Cardiac muscle cell (in vitro differentiated cells and primary cell): ENCODE results near the gene MSL2. TPM values are rescaled to one million over a fixed set of nuclear protein-coding genes. Genes with fewer than 3 reads are reported as not detected.
A peak's percentile ranks its signal among the peaks of the same experiment; 100 is the strongest.

ENCODE experiments used
- DNase-seq, 2 donors: peaks; one replicate each; pipeline versions ENCODE4 v3.0.0 to v3.0.0-alpha.2; 2010 to 2017; ENCODE audit warnings: low read depth in 1 of 2, low spot score in 1 of 2
- H3K27ac ChIP-seq: fragments of 200-600 bp; sonication (generic); 2 replicates; pipeline ENCODE4 v1.5.1; 2016
- H3K27me3 ChIP-seq: fragments of 200-600 bp; sonication (generic); 2 replicates; pipeline ENCODE4 v1.6.0; 2016; ENCODE audit warnings: control low read depth
- H3K36me3 ChIP-seq: fragments of 200-600 bp; sonication (generic); 2 replicates; pipeline ENCODE4 v1.5.1; 2016; ENCODE audit warnings: control low read depth
- H3K4me1 ChIP-seq: fragments of 200-600 bp; sonication (generic); 2 replicates; pipeline ENCODE4 v1.8.1; 2017; ENCODE audit warnings: low read depth, mild to moderate bottlenecking, mixed run types
- H3K4me3 ChIP-seq: fragments of 200-600 bp; sonication (generic); 2 replicates; pipeline ENCODE4 v1.5.1; 2016; ENCODE audit warnings: mild to moderate bottlenecking
- H3K9me3 ChIP-seq: fragments of 200-600 bp; sonication (generic); 2 replicates; pipeline ENCODE4 v1.5.1; 2017; ENCODE audit warnings: low read depth, mild to moderate bottlenecking, control low read depth
- polyA plus RNA-seq: library from polyadenylated mRNA; unstranded; fragments of >200 nt; fragmentation: Nextera tagmentation; extraction: Ambion mirVana; gene quantifications from 2 replicates; pipeline ENCODE4 v1.2.1, GENCODE V29; 2016
- total RNA-seq: library from RNA; depleted of rRNA; stranded (reverse); fragments of >200 nt; gene quantifications from 2 replicates; pipeline ENCODE4 v1.2.3, GENCODE V29; 2016
- TF ChIP-seq, protein P1 (sequence below): IDR thresholded peaks from 2 replicates; pipeline ENCODE4 v1.5.1; 2012; ENCODE audit warnings: low read depth, mild to moderate bottlenecking, low read length

The MSL2 gene
- total and polyA plus RNA-seq, 2 experiments from 2014 or later, result 5.3 to 16.4 TPM

DNA sequence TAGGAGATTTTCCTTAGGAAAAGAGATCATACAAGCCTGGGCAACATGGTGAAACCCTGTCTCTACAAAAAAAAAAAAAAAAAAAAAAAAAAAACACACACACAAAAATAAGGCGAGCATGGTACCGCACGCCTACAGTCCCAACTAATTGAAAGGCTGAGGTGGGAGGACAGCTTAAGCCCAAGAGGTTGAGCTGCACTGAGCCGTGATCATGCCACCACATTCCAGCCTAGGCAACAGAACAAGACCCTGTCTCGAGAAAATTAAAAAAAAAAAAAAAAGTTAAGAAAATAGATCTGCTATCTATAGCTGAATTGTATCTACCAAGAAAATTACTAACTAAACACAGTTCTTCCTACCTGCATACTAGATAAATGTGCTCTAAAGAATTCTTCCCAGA, 7.1 kb downstream of the MSL2 start:
- Histone ChIP-seq H3K4me3 (no peak overlapping the region), H3K9me3 (no peaks in the 10 kb centered on the region), H3K4me1 (peaks cover 8% of the 10 kb centered on the region), H3K27me3 (no peaks in the 10 kb centered on the region), H3K27ac (no peak overlapping the region), H3K36me3 (no peaks in the 10 kb centered on the region)
- DNase-seq, result no peak
- TF ChIP-seq, protein P1, sequence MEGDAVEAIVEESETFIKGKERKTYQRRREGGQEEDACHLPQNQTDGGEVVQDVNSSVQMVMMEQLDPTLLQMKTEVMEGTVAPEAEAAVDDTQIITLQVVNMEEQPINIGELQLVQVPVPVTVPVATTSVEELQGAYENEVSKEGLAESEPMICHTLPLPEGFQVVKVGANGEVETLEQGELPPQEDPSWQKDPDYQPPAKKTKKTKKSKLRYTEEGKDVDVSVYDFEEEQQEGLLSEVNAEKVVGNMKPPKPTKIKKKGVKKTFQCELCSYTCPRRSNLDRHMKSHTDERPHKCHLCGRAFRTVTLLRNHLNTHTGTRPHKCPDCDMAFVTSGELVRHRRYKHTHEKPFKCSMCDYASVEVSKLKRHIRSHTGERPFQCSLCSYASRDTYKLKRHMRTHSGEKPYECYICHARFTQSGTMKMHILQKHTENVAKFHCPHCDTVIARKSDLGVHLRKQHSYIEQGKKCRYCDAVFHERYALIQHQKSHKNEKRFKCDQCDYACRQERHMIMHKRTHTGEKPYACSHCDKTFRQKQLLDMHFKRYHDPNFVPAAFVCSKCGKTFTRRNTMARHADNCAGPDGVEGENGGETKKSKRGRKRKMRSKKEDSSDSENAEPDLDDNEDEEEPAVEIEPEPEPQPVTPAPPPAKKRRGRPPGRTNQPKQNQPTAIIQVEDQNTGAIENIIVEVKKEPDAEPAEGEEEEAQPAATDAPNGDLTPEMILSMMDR, result no peak

DNA sequence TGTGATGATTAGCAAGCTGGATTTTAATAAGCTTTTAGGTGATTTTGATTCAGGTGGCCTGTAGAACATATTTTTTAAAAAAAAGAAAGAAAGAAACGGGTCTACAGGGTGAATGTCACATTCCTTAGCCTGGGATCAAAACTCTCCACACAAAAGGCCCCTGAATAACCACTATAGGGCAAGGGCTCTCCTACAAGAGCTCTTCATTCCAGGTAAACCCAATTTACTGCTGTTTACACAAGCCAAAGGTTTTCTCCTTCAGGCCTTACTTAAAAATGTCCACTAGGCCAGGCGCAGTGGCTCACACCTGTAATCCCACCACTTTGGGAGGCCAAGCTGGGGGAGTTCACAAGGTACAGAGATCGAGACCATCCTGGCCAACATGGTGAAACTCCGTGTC, 8.3 kb downstream of the MSL2 start:
- no peak for DNase-seq
- no peaks in the 10 kb centered on the region for H3K27me3 ChIP-seq
- no peak overlapping the region for H3K4me3 ChIP-seq
- H3K27ac ChIP-seq, result no peak overlapping the region
- TF ChIP-seq, protein P1, result no peak
- no peaks in the 10 kb centered on the region for H3K9me3 ChIP-seq
- peaks cover 7% of the 10 kb centered on the region for H3K4me1 ChIP-seq
- no peaks in the 10 kb centered on the region for H3K36me3 ChIP-seq

DNA sequence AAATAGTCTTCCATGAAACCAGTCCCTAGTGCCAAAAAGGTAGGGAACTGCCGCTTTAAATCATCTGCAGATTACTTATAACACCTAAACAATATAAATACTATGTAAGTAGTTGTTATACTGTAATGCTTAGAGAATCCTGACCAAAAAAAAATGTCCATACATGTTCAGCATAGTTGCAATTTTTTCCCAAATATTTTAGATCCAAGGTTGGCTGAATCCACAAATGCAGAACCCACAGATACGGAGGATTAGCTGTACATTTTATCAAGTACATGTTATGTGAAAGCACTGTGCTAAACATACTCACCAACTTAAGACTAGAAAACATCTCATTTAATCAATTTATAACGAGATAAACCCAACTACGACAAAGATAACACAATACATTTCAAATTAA, 9.3 kb downstream of the MSL2 start:
- TF ChIP-seq, protein P1, result no peak
- DNase-seq, result peak in 1 of 2 donors; percentile 40
- Histone ChIP-seq H3K4me1 (no peaks in the 10 kb centered on the region), H3K9me3 (no peaks in the 10 kb centered on the region), H3K27me3 (no peaks in the 10 kb centered on the region), H3K36me3 (no peaks in the 10 kb centered on the region), H3K4me3 (no peak overlapping the region), H3K27ac (no peak overlapping the region)

DNA sequence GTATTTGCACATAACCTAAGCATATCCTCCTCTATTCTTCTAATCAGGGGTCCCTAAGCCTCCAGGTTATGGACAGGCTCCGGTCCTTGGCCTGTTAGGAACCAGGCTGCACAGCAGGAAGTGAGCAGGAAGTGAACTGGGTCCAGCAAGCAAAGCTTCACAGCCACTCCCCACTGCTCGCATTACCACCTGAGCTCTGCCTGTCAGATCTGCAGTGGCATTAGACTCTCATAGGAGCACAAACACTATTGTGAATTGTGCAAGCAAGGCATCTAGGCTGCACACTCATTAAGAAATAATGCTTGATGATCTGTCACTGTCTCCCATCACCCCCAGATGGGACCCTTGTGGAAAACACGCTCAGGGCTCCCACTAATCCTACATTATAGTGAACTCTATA, 9.8 kb downstream of the MSL2 start:
- no peaks in the 10 kb centered on the region for H3K4me1 ChIP-seq
- TF ChIP-seq, protein P1, result no peak
- no peaks in the 10 kb centered on the region for H3K36me3 ChIP-seq
- no peaks in the 10 kb centered on the region for H3K27me3 ChIP-seq
- H3K9me3 ChIP-seq, result no peaks in the 10 kb centered on the region
- no peak overlapping the region for H3K27ac ChIP-seq
- no peak overlapping the region for H3K4me3 ChIP-seq
- DNase-seq, result no peak

DNA sequence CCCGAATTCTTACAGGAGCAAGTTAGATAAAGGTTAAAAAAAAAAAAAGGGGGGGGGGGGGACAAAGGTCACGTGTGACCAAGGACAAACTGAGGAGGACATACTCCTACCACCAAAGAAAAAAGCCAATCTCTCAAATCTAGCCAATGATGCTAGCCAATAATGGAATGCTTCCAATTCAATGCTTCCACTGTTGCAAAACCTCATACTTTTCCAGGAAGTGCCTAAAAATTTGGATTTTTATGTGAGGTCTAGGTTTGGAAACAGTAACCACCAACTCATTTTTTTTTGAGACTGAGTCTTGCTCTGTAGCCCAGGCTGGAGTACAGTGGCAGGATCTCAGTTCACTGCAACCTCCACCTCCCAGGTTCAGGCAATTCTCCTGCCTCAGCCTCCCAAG, 11.4 kb downstream of the MSL2 start:
- Histone ChIP-seq H3K27me3 (no peaks in the 10 kb centered on the region), H3K36me3 (no peaks in the 10 kb centered on the region), H3K9me3 (no peaks in the 10 kb centered on the region), H3K27ac (no peak overlapping the region), H3K4me3 (no peak overlapping the region), H3K4me1 (no peaks in the 10 kb centered on the region)
- peak in 1 of 2 donors; percentile 64 for DNase-seq
- TF ChIP-seq, protein P1, result no peak

DNA sequence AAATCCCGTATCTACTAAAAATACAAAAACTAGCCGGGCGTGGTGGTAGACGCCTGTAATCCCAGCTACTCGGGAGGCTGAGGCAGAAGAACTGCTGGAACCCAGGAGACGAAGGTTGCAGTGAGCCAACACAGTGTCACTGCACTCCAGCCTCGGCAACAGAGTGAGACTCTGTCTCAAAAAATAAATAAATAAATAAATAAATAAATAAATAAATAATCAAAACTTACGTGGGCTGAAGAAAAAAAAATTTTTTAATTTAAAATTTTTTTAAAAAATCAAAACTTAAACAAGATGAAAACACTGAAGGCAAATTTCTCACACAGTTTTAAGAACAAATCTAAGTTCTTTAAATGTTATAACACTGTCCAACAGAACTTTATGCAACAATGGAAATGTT, 14.4 kb downstream of the MSL2 start:
- H3K9me3 ChIP-seq, result no peaks in the 10 kb centered on the region
- no peak for DNase-seq
- H3K27me3 ChIP-seq, result no peaks in the 10 kb centered on the region
- H3K36me3 ChIP-seq, result no peaks in the 10 kb centered on the region
- TF ChIP-seq, protein P1, result no peak
- no peak overlapping the region for H3K4me3 ChIP-seq
- H3K27ac ChIP-seq, result no peak overlapping the region
- H3K4me1 ChIP-seq, result no peaks in the 10 kb centered on the region
